K562 (cell line): ENCODE measurements around the gene HTRA3. TPM values are rescaled to one million over a fixed set of nuclear protein-coding genes. Genes with fewer than 3 reads are reported as not detected.

ENCODE experiments used
- ATAC-seq: fragments of 200-7000 bp; cut with Tn5 transposase; 3 replicates; pipeline ENCODE4 v1.9.1; 2020; ENCODE audit warnings: moderate library complexity
- BruUV-seq: library from RNA; stranded (reverse); fragments of 400-500 nt; replicated peaks from 2 replicates; lab custom pipeline; 2021; lab: Mats Ljungman, UMichigan
- CTCF ChIA-PET: fragments of 300-600 bp; formaldehyde crosslinking; extraction: SDS; loops from one replicate; lab custom pipeline; 2021; ENCODE audit warnings: low intra/inter-chr PET ratio; lab: Yijun Ruan, JAX
- POLR2A ChIA-PET: fragments of 300-600, 350-650 bp; sonication (Branson Sonifier 250); formaldehyde crosslinking; extraction: SDS; loops from one replicate; lab custom pipeline; 2021; ENCODE audit warnings: antibody characterized with exemption, inconsistent platforms; lab: Yijun Ruan, JAX
- DNase-seq, 4 experiments: peaks; one replicate each; pipeline versions ENCODE4 v3.0.0 to v3.0.0-alpha.2; 2011 to 2018; ENCODE audit warnings: low spot score in 3 of 4, mixed read lengths in 3 of 4; ENCODE audit errors: extremely low read depth in 1 of 4
- FAIRE-seq: peaks from 2 replicates; lab custom pipeline; 2011; peaks lifted over from hg19 to GRCh38; lab: Jason Lieb, UNC
- H2AFZ ChIP-seq: 2 replicates; pipeline ENCODE4 v1.6.0; 2011; ENCODE audit warnings: low read depth, low read length, control low read depth, inconsistent platforms
- H3K27ac ChIP-seq: fragments of 200-600 bp; 3 replicates; pipeline ENCODE4 v1.8.0; 2011; ENCODE audit warnings: low read depth, mild to moderate bottlenecking, control low read depth, inconsistent platforms, low read length, moderate library complexity, mixed read lengths; ENCODE audit errors: extremely low read depth
- H3K27me3 ChIP-seq, 2 experiments: fragments of 300-600 bp in 1 of 2; 2 replicates in 1 of 2; 3 replicates in 1 of 2; pipeline versions ENCODE4 v1.6.0 to v1.8.0; 2011; ENCODE audit warnings: inconsistent platforms in 2 of 2, low read length in 2 of 2, mild to moderate bottlenecking in 1 of 2, mixed read lengths in 1 of 2, moderate library complexity in 1 of 2; ENCODE audit not compliant: control insufficient read depth in 2 of 2, insufficient read depth in 2 of 2
- H3K36me3 ChIP-seq: fragments of 300-600 bp; 3 replicates; pipeline ENCODE4 v1.8.0; 2011; ENCODE audit warnings: mild to moderate bottlenecking, low read length, inconsistent platforms; ENCODE audit not compliant: control insufficient read depth, insufficient read depth
- H3K4me1 ChIP-seq, 2 experiments: fragments of 200-600 bp in 1 of 2; replicated peaks in 1 of 2; 2 replicates in 1 of 2; 3 replicates in 1 of 2; pipeline versions ENCODE4 v1.5.1 to v1.8.0; 2011; ENCODE audit warnings: inconsistent platforms in 2 of 2, low read length in 2 of 2, mild to moderate bottlenecking in 1 of 2, mixed read lengths in 1 of 2, moderate library complexity in 1 of 2; ENCODE audit not compliant: control insufficient read depth in 2 of 2, insufficient read depth in 2 of 2
- H3K4me2 ChIP-seq: 2 replicates; pipeline ENCODE4 v1.6.1; 2011; ENCODE audit warnings: low read length, control low read depth, inconsistent platforms, mixed read lengths; ENCODE audit not compliant: insufficient read depth
- H3K4me3 ChIP-seq: fragments of 200-600 bp; sonication (generic), shearing (Covaris generic); 2 replicates; pipeline ENCODE4 v1.5.1; 2016; ENCODE audit warnings: control low read depth, inconsistent platforms
- H3K79me2 ChIP-seq: fragments of 200-600 bp; 3 replicates; pipeline ENCODE4 v1.8.0; 2011; ENCODE audit warnings: low read length, inconsistent platforms; ENCODE audit not compliant: control insufficient read depth, insufficient read depth
- H3K9ac ChIP-seq, 2 experiments: 2 replicates each; pipeline versions ENCODE4 v1.6.0 to v1.6.1; 2011; ENCODE audit warnings: low read depth in 2 of 2, low read length in 2 of 2, control low read depth in 1 of 2, inconsistent platforms in 1 of 2, mild to moderate bottlenecking in 1 of 2, mixed read lengths in 1 of 2; ENCODE audit not compliant: insufficient read depth in 1 of 2
- H3K9me1 ChIP-seq: one replicate; pipeline ENCODE4 v1.6.0; 2011; ENCODE audit warnings: inconsistent platforms, mild to moderate bottlenecking, low read length, moderate library complexity; ENCODE audit not compliant: control insufficient read depth, insufficient read depth
- H3K9me3 ChIP-seq: replicated peaks from 2 replicates; pipeline ENCODE4 v1.5.1; 2011; ENCODE audit warnings: low read depth, low read length, inconsistent platforms; ENCODE audit not compliant: control insufficient read depth, insufficient read depth
- H4K20me1 ChIP-seq: replicated peaks from 2 replicates; pipeline ENCODE4 v1.6.1; 2011; ENCODE audit warnings: low read length, inconsistent platforms, mixed read lengths; ENCODE audit not compliant: control insufficient read depth, insufficient read depth
- CC2D1A ChIP-seq: fragments of 450-650 bp; IDR thresholded peaks from 2 replicates; pipeline ENCODE4 v1.6.1; 2017; ENCODE audit warnings: mild to moderate bottlenecking
- EZH2 ChIP-seq: IDR thresholded peaks from 2 replicates; pipeline ENCODE4 v1.6.1; 2012; ENCODE audit warnings: low read depth, mild to moderate bottlenecking, inconsistent platforms, low read length, borderline replicate concordance
- KDM1A ChIP-seq, 2 experiments: fragments of 450-650 bp; IDR thresholded peaks; 2 replicates each; pipeline ENCODE4 v1.6.1; 2016; ENCODE audit warnings: mild to moderate bottlenecking in 2 of 2
- KLF13 ChIP-seq: fragments of 450-650 bp; IDR thresholded peaks from 2 replicates; pipeline ENCODE4 v1.6.1; 2016; ENCODE audit warnings: missing genetic modification characterization, low read depth, mild to moderate bottlenecking, missing compliant biosample characterization, moderate library complexity, borderline replicate concordance
- MAZ ChIP-seq, 2 experiments: fragments of 450-650 bp in 1 of 2; sonication (generic) in 1 of 2; formaldehyde crosslinking; IDR thresholded peaks in 1 of 2; conservative IDR thresholded peaks in 1 of 2; 2 replicates each; pipeline versions ENCODE4 v1.4.0 to v1.5.0; 2020; ENCODE audit warnings: mild to moderate bottlenecking in 1 of 2, missing genetic modification reagents in 1 of 2
- PRMT5 ChIP-seq: sonication (generic); formaldehyde crosslinking; IDR thresholded peaks from 2 replicates; pipeline ENCODE4 v1.5.0; 2020; ENCODE audit warnings: missing genetic modification reagents
- PTRF ChIP-seq: fragments of 450-650 bp; IDR thresholded peaks from 2 replicates; pipeline ENCODE4 v1.6.1; 2016; ENCODE audit warnings: mild to moderate bottlenecking, missing genetic modification characterization, missing compliant biosample characterization
- SP2 ChIP-seq: IDR thresholded peaks from 2 replicates; pipeline ENCODE4 v1.6.1; 2011; ENCODE audit warnings: mild to moderate bottlenecking, low read depth, low read length, moderate library complexity; ENCODE audit not compliant: poor library complexity, severe bottlenecking; ENCODE audit errors: extremely low read depth
- TFAM ChIP-seq: fragments of 250-450 bp; sonication (Bioruptor Pico); conservative IDR thresholded peaks from 2 replicates; pipeline ENCODE4 v1.5.0; 2021; ENCODE audit warnings: mild to moderate bottlenecking, moderate library complexity
- TOE1 ChIP-seq, 2 experiments: fragments of 450-650 bp in 1 of 2; sonication (generic) in 1 of 2; formaldehyde crosslinking in 1 of 2; IDR thresholded peaks; 2 replicates each; pipeline versions ENCODE4 v1.7.1 to v1.8.0; 2016 to 2022; ENCODE audit warnings: borderline replicate concordance in 2 of 2, mild to moderate bottlenecking in 2 of 2, antibody characterized with exemption in 1 of 2, inconsistent platforms in 1 of 2, low read depth in 1 of 2, missing genetic modification reagents in 1 of 2, moderate library complexity in 1 of 2
- ZKSCAN8 ChIP-seq: fragments of 200-800 bp; sonication (Bioruptor generic); IDR thresholded peaks from 2 replicates; pipeline ENCODE4 v1.6.1; 2016; ENCODE audit warnings: missing genetic modification characterization, missing compliant biosample characterization
- ZNF431 ChIP-seq: sonication (generic); formaldehyde crosslinking; IDR thresholded peaks from 2 replicates; pipeline ENCODE4 v1.8.0; 2022; ENCODE audit warnings: mild to moderate bottlenecking, missing genetic modification reagents
- ZNF586 ChIP-seq: fragments of 450-650 bp; formaldehyde crosslinking; conservative IDR thresholded peaks from 2 replicates; pipeline ENCODE4 v1.4.0; 2020; ENCODE audit warnings: mild to moderate bottlenecking, moderate library complexity
- WGBS: fragments of 100-300 bp; shearing (Covaris generic); methylation state at CpG from one replicate; pipeline ENCODE4 v1.1.6; 2016; ENCODE audit warnings: low coverage, mixed read lengths; ENCODE audit not compliant: insufficient coverage; ENCODE audit errors: missing lambda C conversion rate; 5-methylcytosine and 5-hydroxymethylcytosine counted together
- in situ Hi-C: fragments of 300-500 bp; cut with MboI; formaldehyde crosslinking; loops from 4 replicates; pipeline ENCODE4 v1.15.0; 2018; ENCODE audit warnings: inconsistent platforms, mixed read lengths
- intact Hi-C: fragments of 100-400 bp; cut with micrococcal nuclease; formaldehyde crosslinking; loops from 2 replicates; pipeline ENCODE4 v1.14.2; 2022
- polyA plus RNA-seq, 8 experiments: library from polyadenylated mRNA; depleted of rRNA in 4 of 8; stranded (reverse) in 5 of 8; unstranded in 3 of 8; fragments of >200 nt; fragmentation: Nextera tagmentation in 2 of 8; fragmentation: Illumina TruSeq in 1 of 8; extraction: Ambion mirVana in 2 of 8; extraction: Trizol in 1 of 8; gene quantifications; 2 replicates each; pipeline versions ENCODE4 v1.2.1 to v1.2.3, GENCODE V29; 2011 to 2014; ENCODE audit warnings: inconsistent platforms in 1 of 8, missing spikeins in 1 of 8
- total RNA-seq, 7 experiments: library from RNA; depleted of rRNA in 6 of 7; stranded (reverse); fragments of >200 nt in 6 of 7; fragmentation: Illumina TruSeq in 2 of 7; extraction: Trizol in 2 of 7; gene quantifications; 2 replicates each; pipeline versions ENCODE4 v1.2.1 to v1.2.3, GENCODE V29; 2011 to 2021; ENCODE audit warnings: low replicate concordance in 1 of 7
- TF ChIP-seq, protein P1 (sequence below): fragments of 450-650 bp; formaldehyde crosslinking; IDR thresholded peaks from 2 replicates; pipeline ENCODE4 v1.4.0; 2020; ENCODE audit warnings: mild to moderate bottlenecking, moderate library complexity
- TF ChIP-seq, protein P2 (sequence below): sonication (generic); formaldehyde crosslinking; IDR thresholded peaks from 2 replicates; pipeline ENCODE4 v1.8.0; 2022; ENCODE audit warnings: mild to moderate bottlenecking, missing genetic modification reagents, borderline replicate concordance

Gene HTRA3
- total and polyA plus RNA-seq, 9 of the 15 experiments (the other 6 are each of a cell fraction or from before 2014, with no cell fraction given) = 0.04 TPM; not detected in 8

DNA sequence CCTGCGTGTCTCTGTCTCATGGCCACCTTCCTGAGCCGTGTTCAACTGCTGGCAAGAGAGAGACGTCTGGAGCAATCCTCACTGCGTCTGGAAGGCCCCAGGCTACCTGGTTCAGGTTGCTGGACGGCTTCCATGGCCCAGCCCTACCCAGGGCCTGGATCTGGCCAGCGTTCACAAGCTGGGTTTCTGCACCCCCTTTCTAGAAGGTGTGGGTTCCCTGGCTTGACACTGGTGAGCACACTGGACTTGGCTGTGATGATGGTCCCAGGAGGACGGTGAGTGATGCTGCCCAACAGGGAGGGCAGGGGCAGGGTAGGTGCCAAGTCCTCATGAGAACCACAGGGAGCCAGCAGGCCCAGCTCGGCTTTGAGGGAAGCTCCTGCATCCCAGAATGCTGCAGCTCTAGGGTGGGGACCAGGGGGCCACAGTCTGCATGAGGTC, 63.4 kb downstream of the HTRA3 start (continued):
- TF ChIP-seq SP2 (no peak), EZH2 (no peak), TFAM (CRISPR knock-in tag) (no peak), ZNF431 (no peak)
- TF ChIP-seq, protein P1, sequence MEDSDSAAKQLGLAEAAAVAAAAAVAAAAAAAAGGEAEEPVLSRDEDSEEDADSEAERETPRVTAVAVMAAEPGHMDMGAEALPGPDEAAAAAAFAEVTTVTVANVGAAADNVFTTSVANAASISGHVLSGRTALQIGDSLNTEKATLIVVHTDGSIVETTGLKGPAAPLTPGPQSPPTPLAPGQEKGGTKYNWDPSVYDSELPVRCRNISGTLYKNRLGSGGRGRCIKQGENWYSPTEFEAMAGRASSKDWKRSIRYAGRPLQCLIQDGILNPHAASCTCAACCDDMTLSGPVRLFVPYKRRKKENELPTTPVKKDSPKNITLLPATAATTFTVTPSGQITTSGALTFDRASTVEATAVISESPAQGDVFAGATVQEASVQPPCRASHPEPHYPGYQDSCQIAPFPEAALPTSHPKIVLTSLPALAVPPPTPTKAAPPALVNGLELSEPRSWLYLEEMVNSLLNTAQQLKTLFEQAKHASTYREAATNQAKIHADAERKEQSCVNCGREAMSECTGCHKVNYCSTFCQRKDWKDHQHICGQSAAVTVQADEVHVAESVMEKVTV (CRISPR knock-in tag) = no peak

DNA sequence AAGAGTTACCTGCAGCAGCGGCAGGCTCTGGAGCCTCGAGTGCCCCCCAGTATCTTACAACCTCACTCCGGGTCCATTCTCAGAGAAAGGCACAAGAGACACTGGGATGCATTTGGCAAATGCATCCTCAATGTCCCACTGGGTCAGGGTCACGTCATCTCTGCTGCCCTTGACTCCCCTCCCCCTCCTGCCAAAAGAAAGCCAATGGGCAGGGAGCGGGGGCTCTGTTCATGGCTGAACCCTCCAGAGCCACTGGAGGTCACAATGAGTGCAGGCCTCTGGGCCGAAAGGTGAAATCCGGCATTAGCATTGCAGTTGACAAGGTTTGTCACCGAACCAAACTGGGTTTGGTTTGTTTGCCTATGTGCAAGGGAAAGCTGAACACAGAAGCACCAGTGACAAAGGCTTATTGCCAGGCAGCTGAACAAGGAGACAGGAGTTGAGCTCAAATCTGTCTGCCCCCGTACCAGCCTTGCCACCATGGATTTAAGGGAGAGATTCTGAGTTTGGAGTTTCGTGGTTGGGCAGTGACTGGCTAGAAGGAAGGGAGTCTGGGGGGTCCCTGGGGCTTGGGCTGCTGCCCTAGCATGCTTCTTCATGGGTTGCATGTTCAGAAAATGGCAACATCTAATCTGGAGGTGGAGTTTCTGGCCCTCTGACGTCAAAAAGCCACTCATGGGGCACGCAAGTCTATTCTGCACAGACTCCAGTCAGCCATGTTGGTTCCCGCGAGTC, 64.3 kb downstream of the HTRA3 start:
- ChIA-PET CTCF (no interaction called here), POLR2A (interaction anchor here (0.7 kb wide), 1 partner anchor 43 kb away, joined by 3 read pairs; no protein-coding TSS in a partner anchor)
- Histone ChIP-seq H3K4me2 (no peak overlapping the region), H2AFZ (no peak overlapping the region), H3K36me3 (no peaks in the 10 kb centered on the region), H3K9me3 (peaks cover 14% of the 10 kb centered on the region), H3K79me2 (no peaks in the 10 kb centered on the region), H3K4me1 (peaks cover 5 to 6% of the 10 kb centered on the region in 2 experiments; a peak in 3 of 5 replicates), H3K4me3 (no peak overlapping the region), H3K9me1 (no peaks in the 10 kb centered on the region), H3K27me3 (peaks cover 0 to 31% of the 10 kb centered on the region in 2 experiments; a peak in 2 of 5 replicates), H4K20me1 (0 out of 2 replicates have a peak, but pooled peaks cover 4% of the 10 kb centered on the region), H3K9ac (no peak overlapping the region), H3K27ac (no peak overlapping the region)
- no peak for DNase-seq
- 35% methylated on average over 14 of the region's 14 CpGs for WGBS
- intact Hi-C loops = no loop called here
- FAIRE-seq = no peak
- no TSS peak for BruUV-seq
- in situ Hi-C loops = no loop called here
- ATAC-seq = no peak
- TF ChIP-seq MAZ (CRISPR knock-in tag; conservative IDR thresholded peaks at IDR 0.05 in 1 of 2, IDR thresholded peaks at IDR 0.05 in 1 of 2) = no peak
- no peak for TF ChIP-seq KDM1A (IDR thresholded peaks at IDR 0.05)
- TF ChIP-seq TOE1 (IDR thresholded peaks at IDR 0.05; ENCODE audit: borderline replicate concordance) = no peak
- TF ChIP-seq TOE1 (CRISPR knock-in tag; IDR thresholded peaks at IDR 0.05; ENCODE audit: borderline replicate concordance, low read depth) = no peak
- TF ChIP-seq CC2D1A = no peak
- TF ChIP-seq PTRF (tag) = no peak
- TF ChIP-seq PRMT5 (CRISPR knock-in tag) = no peak
- TF ChIP-seq ZNF586 (CRISPR knock-in tag) = no peak
- TF ChIP-seq, protein P2, sequence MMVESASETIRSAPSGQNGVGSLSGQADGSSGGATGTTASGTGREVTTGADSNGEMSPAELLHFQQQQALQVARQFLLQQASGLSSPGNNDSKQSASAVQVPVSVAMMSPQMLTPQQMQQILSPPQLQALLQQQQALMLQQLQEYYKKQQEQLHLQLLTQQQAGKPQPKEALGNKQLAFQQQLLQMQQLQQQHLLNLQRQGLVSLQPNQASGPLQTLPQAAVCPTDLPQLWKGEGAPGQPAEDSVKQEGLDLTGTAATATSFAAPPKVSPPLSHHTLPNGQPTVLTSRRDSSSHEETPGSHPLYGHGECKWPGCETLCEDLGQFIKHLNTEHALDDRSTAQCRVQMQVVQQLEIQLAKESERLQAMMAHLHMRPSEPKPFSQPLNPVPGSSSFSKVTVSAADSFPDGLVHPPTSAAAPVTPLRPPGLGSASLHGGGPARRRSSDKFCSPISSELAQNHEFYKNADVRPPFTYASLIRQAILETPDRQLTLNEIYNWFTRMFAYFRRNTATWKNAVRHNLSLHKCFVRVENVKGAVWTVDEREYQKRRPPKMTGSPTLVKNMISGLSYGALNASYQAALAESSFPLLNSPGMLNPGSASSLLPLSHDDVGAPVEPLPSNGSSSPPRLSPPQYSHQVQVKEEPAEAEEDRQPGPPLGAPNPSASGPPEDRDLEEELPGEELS (CRISPR knock-in tag) = no peak
- no peak for TF ChIP-seq ZKSCAN8 (CRISPR knock-in tag)
- no peak for TF ChIP-seq KLF13 (tag)
